H1 (cell line): ENCODE data around the gene PRR5. TPM values are rescaled to one million over a fixed set of nuclear protein-coding genes. Genes with fewer than 3 reads are reported as not detected.

Source experiments
- CTCF ChIA-PET: fragments of 300-600 bp; sonication (Branson Sonifier 250); formaldehyde crosslinking; loops from one replicate; lab custom pipeline; 2021; ENCODE audit not compliant: partially characterized antibody; lab: Charles Lee
- POLR2A ChIA-PET: fragments of 300-600 bp; sonication (Branson Sonifier 250); formaldehyde crosslinking; loops from one replicate; lab custom pipeline; 2021; ENCODE audit warnings: inconsistent platforms; ENCODE audit not compliant: partially characterized antibody; lab: Charles Lee
- DNase-seq, 2 experiments: peaks; one replicate each; pipeline versions ENCODE4 v3.0.0 to v3.0.0-alpha.2; 2010 to 2022; ENCODE audit warnings: low spot score in 2 of 2, low read depth in 1 of 2, mixed read lengths in 1 of 2
- FAIRE-seq: peaks from 2 replicates; lab custom pipeline; 2011; peaks lifted over from hg19 to GRCh38; lab: Jason Lieb, UNC
- H2AFZ ChIP-seq: 2 replicates; pipeline ENCODE4 v1.8.1; 2012; ENCODE audit warnings: low read length, inconsistent platforms
- H2AK5ac ChIP-seq: 2 replicates; pipeline ENCODE4 v1.6.1; 2013; ENCODE audit warnings: low read depth, low read length
- H2BK120ac ChIP-seq: replicated peaks from 2 replicates; pipeline ENCODE3; 2013; ENCODE audit warnings: low read depth, low read length, inconsistent platforms
- H2BK12ac ChIP-seq: 2 replicates; pipeline ENCODE4 v1.6.1; 2013; ENCODE audit warnings: low read depth, low read length
- H2BK15ac ChIP-seq: 2 replicates; pipeline ENCODE4 v1.6.1; 2013; ENCODE audit warnings: low read length
- H2BK20ac ChIP-seq: 2 replicates; pipeline ENCODE4 v1.6.1; 2013; ENCODE audit warnings: low read length
- H2BK5ac ChIP-seq: 2 replicates; pipeline ENCODE4 v1.6.1; 2013; ENCODE audit warnings: low read depth, low read length
- H3K14ac ChIP-seq: 2 replicates; pipeline ENCODE4 v1.6.1; 2013; ENCODE audit warnings: inconsistent platforms; ENCODE audit not compliant: insufficient read length
- H3K18ac ChIP-seq: 2 replicates; pipeline ENCODE4 v1.6.1; 2013; ENCODE audit warnings: low read length; ENCODE audit errors: extremely low read depth
- H3K23ac ChIP-seq: 2 replicates; pipeline ENCODE4 v1.6.1; 2013; ENCODE audit warnings: inconsistent platforms; ENCODE audit not compliant: insufficient read length
- H3K23me2 ChIP-seq: 2 replicates; pipeline ENCODE4 v1.6.1; 2013; ENCODE audit warnings: low read depth, low read length
- H3K27ac ChIP-seq: 2 replicates; pipeline ENCODE4 v1.6.1; 2011; ENCODE audit warnings: low read depth, low read length, inconsistent platforms
- H3K27me3 ChIP-seq, 4 experiments: replicated peaks in 1 of 4; 1 replicate in 1 of 4; 2 replicates in 3 of 4; pipeline versions ENCODE4 v1.6.1 to v1.8.1; 2011 to 2013; ENCODE audit warnings: low read length in 3 of 4, mild to moderate bottlenecking in 3 of 4, inconsistent platforms in 2 of 4, mixed read lengths in 2 of 4, moderate library complexity in 1 of 4; ENCODE audit not compliant: control insufficient read depth in 3 of 4, insufficient read depth in 3 of 4; ENCODE audit errors: extremely low read depth in 1 of 4
- H3K36me3 ChIP-seq, 4 experiments: 2 replicates each; pipeline versions ENCODE4 v1.6.1 to v1.8.1; 2011 to 2013; ENCODE audit warnings: mild to moderate bottlenecking in 4 of 4, low read length in 3 of 4, moderate library complexity in 2 of 4, control low read depth in 1 of 4, inconsistent platforms in 1 of 4; ENCODE audit not compliant: insufficient read depth in 4 of 4, control insufficient read depth in 2 of 4
- H3K4ac ChIP-seq: replicated peaks from 2 replicates; pipeline ENCODE3; 2013; ENCODE audit warnings: low read length, low read depth, mixed read lengths, inconsistent platforms; ENCODE audit not compliant: insufficient read length
- H3K4me1 ChIP-seq, 4 experiments: replicated peaks in 1 of 4; 1 replicate in 1 of 4; 2 replicates in 3 of 4; pipeline versions ENCODE4 v1.6.1 to v1.8.1; 2011 to 2013; ENCODE audit warnings: low read length in 3 of 4, inconsistent platforms in 2 of 4, mixed read lengths in 1 of 4; ENCODE audit not compliant: insufficient read depth in 4 of 4, control insufficient read depth in 3 of 4
- H3K4me2 ChIP-seq, 2 experiments: 2 replicates each; pipeline versions ENCODE4 v1.6.1 to v1.8.1; 2011 to 2013; ENCODE audit warnings: low read depth in 2 of 2, low read length in 2 of 2, control low read depth in 1 of 2, inconsistent platforms in 1 of 2, mild to moderate bottlenecking in 1 of 2; ENCODE audit not compliant: insufficient read depth in 1 of 2
- H3K4me3 ChIP-seq, 4 experiments: fragments of 200-600, 300-600 bp in 1 of 4; sonication (generic), shearing (Covaris generic), sonication (Bioruptor Twin) in 1 of 4; 2 replicates each; pipeline versions ENCODE4 v1.5.1 to v1.8.1; 2011 to 2016; ENCODE audit warnings: low read length in 4 of 4, low read depth in 3 of 4, control low read depth in 2 of 4, inconsistent platforms in 2 of 4, mild to moderate bottlenecking in 2 of 4, mixed read lengths in 1 of 4, moderate library complexity in 1 of 4; ENCODE audit not compliant: insufficient read depth in 2 of 4; ENCODE audit errors: extremely low read depth in 1 of 4
- H3K56ac ChIP-seq: replicated peaks from 2 replicates; pipeline ENCODE3; 2013; ENCODE audit warnings: low read depth, mild to moderate bottlenecking, mixed read lengths, low read length, inconsistent platforms; ENCODE audit not compliant: insufficient read length
- H3K79me1 ChIP-seq: 2 replicates; pipeline ENCODE4 v1.6.1; 2013; ENCODE audit warnings: low read depth, low read length, control low read depth
- H3K79me2 ChIP-seq, 2 experiments: 2 replicates each; pipeline versions ENCODE4 v1.6.1 to v1.8.1; 2012 to 2013; ENCODE audit warnings: low read length in 2 of 2, mild to moderate bottlenecking in 2 of 2, inconsistent platforms in 1 of 2; ENCODE audit not compliant: insufficient read depth in 2 of 2, control insufficient read depth in 1 of 2
- H3K9ac ChIP-seq, 4 experiments: replicated peaks in 1 of 4; 1 replicate in 1 of 4; 2 replicates in 3 of 4; pipeline versions ENCODE4 v1.6.1 to v1.8.1; 2011 to 2013; ENCODE audit warnings: low read depth in 3 of 4, low read length in 3 of 4, control low read depth in 2 of 4, mild to moderate bottlenecking in 2 of 4, moderate library complexity in 2 of 4, inconsistent platforms in 1 of 4; ENCODE audit errors: extremely low read depth in 1 of 4
- H3K9me3 ChIP-seq, 2 experiments: 2 replicates each; pipeline versions ENCODE4 v1.6.1 to v1.8.1; 2012 to 2013; ENCODE audit warnings: mild to moderate bottlenecking in 2 of 2, moderate library complexity in 2 of 2, control low read depth in 1 of 2, inconsistent platforms in 1 of 2, low read depth in 1 of 2, low read length in 1 of 2, mixed read lengths in 1 of 2; ENCODE audit not compliant: insufficient read depth in 2 of 2
- H4K20me1 ChIP-seq, 2 experiments: replicated peaks in 1 of 2; 2 replicates each; pipeline versions ENCODE3 to v1.8.1; 2011 to 2013; ENCODE audit warnings: inconsistent platforms in 2 of 2, low read length in 2 of 2, mild to moderate bottlenecking in 1 of 2; ENCODE audit not compliant: insufficient read depth in 2 of 2, control insufficient read depth in 1 of 2
- H4K5ac ChIP-seq: 2 replicates; pipeline ENCODE4 v1.6.1; 2013; ENCODE audit warnings: low read length, low read depth, mixed read lengths, inconsistent platforms; ENCODE audit not compliant: insufficient read length
- H4K8ac ChIP-seq: 2 replicates; pipeline ENCODE4 v1.8.0; 2013; ENCODE audit warnings: mild to moderate bottlenecking, moderate library complexity, low read length, inconsistent platforms; ENCODE audit not compliant: insufficient read depth; ENCODE audit errors: extremely low read depth
- H4K91ac ChIP-seq: replicated peaks from 2 replicates; pipeline ENCODE3; 2013; ENCODE audit warnings: low read length, mixed read lengths, inconsistent platforms; ENCODE audit not compliant: insufficient read length
- ATF3 ChIP-seq: IDR thresholded peaks from 2 replicates; pipeline ENCODE4 v1.6.1; 2011; ENCODE audit warnings: low read depth, mild to moderate bottlenecking, low read length; ENCODE audit not compliant: insufficient read depth
- CTCF ChIP-seq, 3 experiments: IDR thresholded peaks; 1 replicate in 2 of 3; 2 replicates in 1 of 3; pipeline versions ENCODE4 v1.5.1 to v1.6.1; 2011; ENCODE audit warnings: low read length in 3 of 3, mild to moderate bottlenecking in 3 of 3, inconsistent platforms in 2 of 3, low read depth in 1 of 3, moderate library complexity in 1 of 3; ENCODE audit not compliant: insufficient read depth in 1 of 3; ENCODE audit errors: control extremely low read depth in 1 of 3
- GABPA ChIP-seq: IDR thresholded peaks from 2 replicates; pipeline ENCODE4 v1.6.1; 2011; ENCODE audit warnings: mild to moderate bottlenecking, low read length, moderate library complexity, borderline replicate concordance; ENCODE audit not compliant: insufficient read depth
- HDAC2 ChIP-seq, 2 experiments: fragments of 300-600 bp in 1 of 2; sonication (generic) in 1 of 2; IDR thresholded peaks; 2 replicates each; pipeline ENCODE4 v1.6.1; 2011 to 2012; ENCODE audit warnings: low read depth in 2 of 2, low read length in 2 of 2, mild to moderate bottlenecking in 2 of 2, moderate library complexity in 2 of 2, borderline replicate concordance in 1 of 2, inconsistent platforms in 1 of 2
- JUN ChIP-seq: IDR thresholded peaks from 2 replicates; pipeline ENCODE4 v1.6.1; 2011; ENCODE audit warnings: low read depth, mild to moderate bottlenecking, improper control_type of control experiment, low read length
- KDM5A ChIP-seq: fragments of 200-600 bp; IDR thresholded peaks from 2 replicates; pipeline ENCODE4 v1.7.1; 2012; ENCODE audit warnings: mild to moderate bottlenecking, low read length, inconsistent platforms, mixed read lengths
- POLR2AphosphoS5 ChIP-seq: IDR thresholded peaks from 2 replicates; pipeline ENCODE4 v1.6.1; 2011; ENCODE audit warnings: low read depth, low read length
- RAD21 ChIP-seq, 2 experiments: IDR thresholded peaks in 1 of 2; conservative IDR thresholded peaks in 1 of 2; 2 replicates each; pipeline ENCODE4 v1.6.1; 2011; ENCODE audit warnings: low read depth in 2 of 2, low read length in 2 of 2, improper control_type of control experiment in 1 of 2, inconsistent platforms in 1 of 2, mild to moderate bottlenecking in 1 of 2, moderate library complexity in 1 of 2
- TEAD4 ChIP-seq: IDR thresholded peaks from 2 replicates; pipeline ENCODE4 v1.6.1; 2012; ENCODE audit warnings: low read depth, low read length, inconsistent platforms, mixed read lengths
- WGBS, 2 experiments: shearing (Covaris generic) in 1 of 2; methylation state at CpG; one replicate each; pipeline versions ENCODE4 v1.1.6 to v1.1.7; 2013 to 2015; ENCODE audit warnings: low lambda C conversion rate in 2 of 2, mixed read lengths in 2 of 2, inconsistent platforms in 1 of 2, low coverage in 1 of 2, missing lambda C conversion rate in 1 of 2; ENCODE audit not compliant: insufficient replicate concordance in 2 of 2, insufficient coverage in 1 of 2, insufficient read length in 1 of 2; ENCODE audit errors: extremely low coverage in 1 of 2, missing lambda C conversion rate in 1 of 2; 5-methylcytosine and 5-hydroxymethylcytosine counted together
- polyA plus RNA-seq, 7 experiments: library from polyadenylated mRNA; depleted of rRNA in 3 of 7; stranded (reverse) in 5 of 7; unstranded in 2 of 7; fragments of >200 nt in 5 of 7; fragments of 200-250 nt in 2 of 7; gene quantifications; 1 replicate in 5 of 7; 2 replicates in 1 of 7; 4 replicates in 1 of 7; pipeline versions ENCODE4 v1.2.1 to v1.2.3, GENCODE V29; 2011 to 2013; ENCODE audit warnings: missing spikeins in 2 of 7, mixed read lengths in 2 of 7
- total RNA-seq: library from RNA; stranded (reverse); fragmentation: NEBNext Ultra II Directional; extraction: Animal tissue kit (Norgen Biotek cat#: 25700); gene quantifications from 2 replicates; pipeline ENCODE4 v1.2.1, GENCODE V29; 2021

The PRR5 gene
- total and polyA plus RNA-seq, 2 of the 8 experiments (the other 6 are each of a cell fraction or from before 2014, with no cell fraction given): 16.5 to 25.7 TPM

GRCh38 chr22:44693145-44693544 lies 8.9 kb upstream of the PRR5 start:
- Histone ChIP-seq H4K20me1 (no peaks in the 10 kb centered on the region), H3K9ac (no peak overlapping the region), H3K4me1 (no peaks in the 10 kb centered on the region), H3K27ac (no peak overlapping the region), H3K79me2 (no peaks in the 10 kb centered on the region), H2AK5ac (no peak overlapping the region), H3K9me3 (no peaks in the 10 kb centered on the region), H3K4me3 (no peak overlapping the region), H3K18ac (no peak overlapping the region), H3K4ac (no peak overlapping the region), H3K23ac (no peak overlapping the region), H2BK5ac (no peak overlapping the region), H2AFZ (no peak overlapping the region), H3K79me1 (no peaks in the 10 kb centered on the region), H3K14ac (no peak overlapping the region), H3K27me3 (no peaks in the 10 kb centered on the region; a peak in 1 of 7 replicates), H4K8ac (no peak overlapping the region), H2BK120ac (no peak overlapping the region), H2BK20ac (no peak overlapping the region), H3K56ac (no peak overlapping the region), H3K23me2 (no peaks in the 10 kb centered on the region), H2BK15ac (no peak overlapping the region), H3K36me3 (no peaks in the 10 kb centered on the region), H4K91ac (no peak overlapping the region), H3K4me2 (no peak overlapping the region), H2BK12ac (no peak overlapping the region), H4K5ac (no peak overlapping the region)
- TF ChIP-seq ATF3 (no peak), KDM5A (no peak), RAD21 (IDR thresholded peaks at IDR 0.05 in 1 of 2, conservative IDR thresholded peaks at IDR 0.05 in 1 of 2; ENCODE audit: low read depth in 2 of 2, low read length in 2 of 2) (no peak), HDAC2 (IDR thresholded peaks at IDR 0.05; ENCODE audit: borderline replicate concordance in 1 of 2, low read depth in 2 of 2, low read length in 2 of 2) (no peak), GABPA (no peak), JUN (no peak), POLR2AphosphoS5 (no peak), TEAD4 (no peak), CTCF (IDR thresholded peaks at IDR 0.05; ENCODE audit: control extremely low read depth in 1 of 3, insufficient read depth in 1 of 3, low read depth in 1 of 3, low read length in 3 of 3) (no peak)
- DNase-seq (no peak), FAIRE-seq (no peak)
- ChIA-PET CTCF (interaction anchor here (1.1 to 2.2 kb wide), 4 partner anchors 9 to 45 kb away, joined by 3 to 8 read pairs (median 4); no protein-coding TSS in a partner anchor), POLR2A (no interaction called here)
- 96% methylated on average over 4 of the region's 4 CpGs; no CpG with 5 or more reads in 1 of the 2 experiments for WGBS, 2 experiments
